Gastroesophageal sphincter (tissue), 4 donors: ENCODE data around the gene GSDMA. TPM values are rescaled to one million over a fixed set of nuclear protein-coding genes. Genes with fewer than 3 reads are reported as not detected.

Experiments
- ATAC-seq: fragments of 150-250 bp; one replicate; pipeline ENCODE4 v1.9.1; 2016; ENCODE audit warnings: mild to moderate bottlenecking, moderate library complexity
- H3K27ac ChIP-seq, 4 donors: fragments of 200-600 bp; sonication (generic) in 3 of 4; 1 replicate in 3 of 4; 2 replicates in 1 of 4; pipeline ENCODE4 v1.5.1; 2016 to 2019
- H3K27me3 ChIP-seq: fragments of 200-600 bp; sonication (generic); one replicate; pipeline ENCODE4 v1.5.1; 2019
- H3K36me3 ChIP-seq, 2 donors: fragments of 200-600 bp; sonication (generic); one replicate each; pipeline ENCODE4 v1.5.1; 2019; ENCODE audit warnings: control low read depth in 1 of 2
- H3K4me1 ChIP-seq, 3 donors: fragments of 200-600 bp; sonication (generic); 1 replicate in 2 of 3; 2 replicates in 1 of 3; pipeline ENCODE4 v1.5.1; 2016 to 2019; ENCODE audit warnings: control low read depth in 2 of 3
- H3K4me3 ChIP-seq, 2 donors: fragments of 200-600 bp; sonication (generic); one replicate each; pipeline ENCODE4 v1.5.1; 2019; ENCODE audit warnings: mild to moderate bottlenecking in 1 of 2, moderate library complexity in 1 of 2
- H3K9me3 ChIP-seq, 3 donors: fragments of 200-600 bp; sonication (generic); one replicate each; pipeline ENCODE4 v1.5.1; 2017 to 2019; ENCODE audit warnings: control low read depth in 2 of 3
- CTCF ChIP-seq, 4 experiments: fragments of 200-600 bp in 2 of 4; fragments of 450-650 bp in 2 of 4; sonication (generic) in 1 of 4; IDR thresholded peaks; one replicate each; pipeline ENCODE4 v1.5.1; 2017 to 2019; ENCODE audit warnings: antibody characterized with exemption in 4 of 4, mild to moderate bottlenecking in 2 of 4, moderate library complexity in 2 of 4
- EP300 ChIP-seq: sonication (generic); formaldehyde crosslinking; IDR thresholded peaks from one replicate; pipeline ENCODE4 v1.6.1; 2017; ENCODE audit warnings: antibody characterized with exemption, mild to moderate bottlenecking
- POLR2A ChIP-seq, 2 donors: fragments of 450-650 bp; IDR thresholded peaks; one replicate each; pipeline ENCODE4 v1.6.1; 2017; ENCODE audit warnings: antibody characterized with exemption in 2 of 2, mild to moderate bottlenecking in 2 of 2, moderate library complexity in 1 of 2
- POLR2AphosphoS5 ChIP-seq: sonication (generic); formaldehyde crosslinking; IDR thresholded peaks from one replicate; pipeline ENCODE4 v1.6.1; 2017; ENCODE audit warnings: antibody characterized with exemption
- WGBS, 2 donors: methylation state at CpG; one replicate each; pipeline ENCODE4 v1.1.5; 2018; ENCODE audit warnings: low coverage in 1 of 2; 5-methylcytosine and 5-hydroxymethylcytosine counted together
- total RNA-seq, 4 donors: library from RNA; depleted of rRNA; stranded (reverse); fragments of >200 nt; gene quantifications; one replicate each; pipeline ENCODE4 v1.1.0, GENCODE V29; 2016

GSDMA gene
- total RNA-seq, 4 donors from 2014 or later = 0.35 to 1.6 (median 0.54) TPM; not detected in 1

GRCh38 chr17:39937447-39937846, 25.4 kb upstream of the GSDMA start:
- no peak for ATAC-seq
- 84 to 86% methylated on average over 3 of the region's 3 CpGs for WGBS, 2 donors
- no peak overlapping the region for H3K27ac ChIP-seq

GRCh38 chr17:39938140-39938869, 24.5 kb upstream of the GSDMA start:
- Histone ChIP-seq H3K4me3 (no peak overlapping the region), H3K27me3 (peaks cover 30% of the 10 kb centered on the region), H3K36me3 (no peaks in the 10 kb centered on the region), H3K4me1 (no peaks in the 10 kb centered on the region), H3K9me3 (no peaks in the 10 kb centered on the region), H3K27ac (no peak overlapping the region)
- 49 to 70% methylated on average over 4 to 6 of the region's 8 CpGs for WGBS, 2 donors
- ATAC-seq = no peak
- TF ChIP-seq POLR2A (IDR thresholded peaks at IDR 0.05) (no peak), POLR2AphosphoS5 (no peak)

More at GRCh38 chr17:39937447-39937846, 25.4 kb upstream of the GSDMA start:
- peaks cover 21% of the 10 kb centered on the region for H3K27me3 ChIP-seq
- no peak for TF ChIP-seq CTCF (IDR thresholded peaks at IDR 0.05)
- TF ChIP-seq POLR2A (IDR thresholded peaks at IDR 0.05) = no peak
- TF ChIP-seq POLR2AphosphoS5 = no peak
- no peaks in the 10 kb centered on the region for H3K36me3 ChIP-seq
- H3K4me3 ChIP-seq = no peak overlapping the region
- H3K9me3 ChIP-seq = no peaks in the 10 kb centered on the region
- H3K4me1 ChIP-seq = no peaks in the 10 kb centered on the region

- Histone ChIP-seq H3K4me1 (no peaks in the 10 kb centered on the region), H3K4me3 (no peak overlapping the region), H3K36me3 (no peaks in the 10 kb centered on the region), H3K9me3 (no peaks in the 10 kb centered on the region), H3K27ac (no peak overlapping the region), H3K27me3 (peaks cover 38% of the 10 kb centered on the region)
- WGBS, 2 donors = 76 to 100% methylated on average over 1 to 3 of the region's 3 CpGs
- ATAC-seq = no peak
- TF ChIP-seq POLR2A (IDR thresholded peaks at IDR 0.05) = no peak
- no peak for TF ChIP-seq EP300
- no peak for TF ChIP-seq POLR2AphosphoS5
- TF ChIP-seq CTCF (IDR thresholded peaks at IDR 0.05) = no peak
Observed at GRCh38 chr17:39939106-39939505, 23.7 kb upstream of the GSDMA start.

GRCh38 chr17:39939588-39940419, 23.0 kb upstream of the GSDMA start:
- no peaks in the 10 kb centered on the region for H3K36me3 ChIP-seq
- peak in 2 of 4 experiments; percentile 4 to 19 for TF ChIP-seq CTCF (IDR thresholded peaks at IDR 0.05)
- TF ChIP-seq EP300 = no peak
- ATAC-seq = peak; percentile 48
- peak overlapping the region in 1 of 4 donors; percentile 15 for H3K27ac ChIP-seq
- H3K27me3 ChIP-seq = peaks cover 45% of the 10 kb centered on the region
- WGBS, 2 donors = 31 to 42% methylated on average over 3 to 6 of the region's 6 CpGs
- H3K4me3 ChIP-seq = no peak overlapping the region
- H3K9me3 ChIP-seq = no peaks in the 10 kb centered on the region
- no peaks in the 10 kb centered on the region for H3K4me1 ChIP-seq

- H3K4me1 ChIP-seq = no peaks in the 10 kb centered on the region
- no peak overlapping the region for H3K27ac ChIP-seq
- peaks cover 52% of the 10 kb centered on the region for H3K27me3 ChIP-seq
- H3K4me3 ChIP-seq = no peak overlapping the region
- no peak for TF ChIP-seq CTCF (IDR thresholded peaks at IDR 0.05)
- no peak for TF ChIP-seq POLR2AphosphoS5
- no peak for TF ChIP-seq EP300
- TF ChIP-seq POLR2A (IDR thresholded peaks at IDR 0.05) = no peak
- no peak for ATAC-seq
- WGBS, 2 donors = 45 to 54% methylated on average over 2 of the region's 14 CpGs
- no peaks in the 10 kb centered on the region for H3K36me3 ChIP-seq
- no peaks in the 10 kb centered on the region for H3K9me3 ChIP-seq
Observed at GRCh38 chr17:39943702-39944392, 19.0 kb upstream of the GSDMA start.
